Naive B cell (primary cell): ENCODE results near the gene ARF6. TPM values are rescaled to one million over a fixed set of nuclear protein-coding genes. Genes with fewer than 3 reads are reported as not detected.

Experiments used
- ATAC-seq, 2 donors: fragments of 150-1000 bp; cut with Tn5 transposase; 2 replicates each; pipeline ENCODE4 v1.10.0; 2021; ENCODE audit warnings: low read depth in 2 of 2, mild to moderate bottlenecking in 2 of 2, moderate library complexity in 2 of 2
- DNase-seq: peaks from one replicate; pipeline ENCODE4 v3.0.0; 2022
- H3K27ac Mint-ChIP-seq, 6 donors: one replicate each; pipeline ENCODE4 v1.8.0; 2020 to 2022; ENCODE audit warnings: mild to moderate bottlenecking in 6 of 6, mixed read lengths in 6 of 6, moderate library complexity in 5 of 6, inconsistent platforms in 2 of 6
- H3K27me3 Mint-ChIP-seq, 3 donors: one replicate each; pipeline ENCODE4 v1.8.0; 2021 to 2022; ENCODE audit warnings: mixed read lengths in 3 of 3, mild to moderate bottlenecking in 1 of 3
- H3K36me3 Mint-ChIP-seq, 2 donors: one replicate each; pipeline ENCODE4 v1.8.0; 2020 to 2022; ENCODE audit warnings: mixed read lengths in 2 of 2, inconsistent platforms in 1 of 2, mild to moderate bottlenecking in 1 of 2
- H3K4me1 Mint-ChIP-seq, 3 donors: one replicate each; pipeline ENCODE4 v1.8.0; 2020 to 2022; ENCODE audit warnings: mixed read lengths in 3 of 3, inconsistent platforms in 1 of 3, mild to moderate bottlenecking in 1 of 3, moderate library complexity in 1 of 3
- H3K4me3 Mint-ChIP-seq, 8 donors: one replicate each; pipeline ENCODE4 v1.8.0; 2020 to 2022; ENCODE audit warnings: mild to moderate bottlenecking in 8 of 8, mixed read lengths in 8 of 8, moderate library complexity in 8 of 8, inconsistent platforms in 2 of 8
- H3K9me3 Mint-ChIP-seq, 7 donors: one replicate each; pipeline ENCODE4 v1.8.0; 2020 to 2022; ENCODE audit warnings: mixed read lengths in 7 of 7, mild to moderate bottlenecking in 5 of 7, inconsistent platforms in 2 of 7, moderate library complexity in 1 of 7
- polyA plus RNA-seq, 6 donors: library from polyadenylated mRNA; unstranded; fragments of 300-500 nt; fragmentation: Illumina TruSeq; gene quantifications; one replicate each; pipeline ENCODE4 v1.2.3, GENCODE V29; 2021; ENCODE audit warnings: low read depth in 6 of 6

ARF6 gene
- polyA plus RNA-seq: 100 to 1,000 TPM; 161 to 190 (median 184) TPM

GRCh38 chr14:49892636-49893308, at the start of gene ARF6:
TSS of gene ARF6 (plus strand) at chr14:49893082. CDS start at chr14:49893737, 655 bp downstream.
- DNase-seq (peak; percentile 97), ATAC-seq (peak; percentile 81)
- Mint-ChIP-seq H3K27ac (peak within 1 kb of the TSS; percentile 97 to 100 (median 100)), H3K4me1 (peaks cover 33 to 44% (median 38%) of the 10 kb centered on the region in 3 donors), H3K27me3 (no peaks in the 10 kb centered on the region), H3K4me3 (peak within 1 kb of the TSS; percentile 87 to 100 (median 98)), H3K36me3 (peaks cover 20 to 29% of the 10 kb centered on the region in 2 donors), H3K9me3 (no peaks in the 10 kb centered on the region)

- no peak for DNase-seq
- Mint-ChIP-seq H3K27me3 (no peaks in the 10 kb centered on the region), H3K36me3 (peaks cover 6 to 15% of the 10 kb centered on the region in 2 donors), H3K4me3 (peak overlapping the region in 1 of 8 donors; percentile 77), H3K9me3 (no peaks in the 10 kb centered on the region), H3K4me1 (peaks cover 13 to 47% (median 23%) of the 10 kb centered on the region in 3 donors), H3K27ac (peak overlapping the region in 4 of 6 donors; percentile 34 to 85 (median 75))
- ATAC-seq: no peak
Observed at GRCh38 chr14:49849213-49849847, 43.6 kb upstream of the ARF6 start.

- no peak for ATAC-seq
- peaks cover 6 to 11% of the 10 kb centered on the region in 2 donors for H3K36me3 Mint-ChIP-seq
- no peaks in the 10 kb centered on the region for H3K27me3 Mint-ChIP-seq
- H3K4me3 Mint-ChIP-seq: peak overlapping the region; percentile 96 to 100 (median 98)
- no peaks in the 10 kb centered on the region for H3K9me3 Mint-ChIP-seq
- H3K4me1 Mint-ChIP-seq: peaks cover 17 to 51% (median 28%) of the 10 kb centered on the region in 3 donors
- peak overlapping the region; percentile 93 to 99 (median 97) for H3K27ac Mint-ChIP-seq
- no peak for DNase-seq
Observed at GRCh38 chr14:49851813-49852212, 41.1 kb upstream of the ARF6 start.

- DNase-seq (peak; percentile 85), ATAC-seq (peak; percentile 82 to 84)
- peak within 1 kb of the TSS; percentile 96 to 100 (median 98) for H3K4me3 Mint-ChIP-seq
- peak within 1 kb of the TSS; percentile 93 to 99 (median 97) for H3K27ac Mint-ChIP-seq
- H3K9me3 Mint-ChIP-seq: peaks cover 0 to 1% (median 0%) of the 10 kb centered on the region in 7 donors
- H3K36me3 Mint-ChIP-seq: peaks cover 6 to 11% of the 10 kb centered on the region in 2 donors
- peaks cover 23 to 57% (median 31%) of the 10 kb centered on the region in 3 donors for H3K4me1 Mint-ChIP-seq
- no peaks in the 10 kb centered on the region for H3K27me3 Mint-ChIP-seq
Observed at GRCh38 chr14:49852301-49853157, 40.4 kb upstream of the ARF6 start, which contains the start of gene NEMF. TSS of gene NEMF (minus strand) at chr14:49852788. CDS start at chr14:49852753, 35 bp downstream.

GRCh38 chr14:49853158-49853477, 39.8 kb upstream of the ARF6 start:
- Mint-ChIP-seq H3K36me3 (peaks cover 6 to 11% of the 10 kb centered on the region in 2 donors), H3K4me1 (peaks cover 28 to 60% (median 34%) of the 10 kb centered on the region in 3 donors), H3K27me3 (no peaks in the 10 kb centered on the region), H3K27ac (peak overlapping the region; percentile 93 to 99 (median 97)), H3K9me3 (peaks cover 0 to 4% (median 0%) of the 10 kb centered on the region in 7 donors), H3K4me3 (peak overlapping the region; percentile 96 to 100 (median 98))
- ATAC-seq: peak in 1 of 2 donors; percentile 14
- DNase-seq: no peak

- Mint-ChIP-seq H3K27me3 (no peaks in the 10 kb centered on the region), H3K36me3 (peaks cover 6 to 11% of the 10 kb centered on the region in 2 donors), H3K27ac (peak overlapping the region in 5 of 6 donors; percentile 24 to 96 (median 56)), H3K4me1 (peaks cover 28 to 59% (median 34%) of the 10 kb centered on the region in 3 donors), H3K9me3 (peaks cover 0 to 4% (median 1%) of the 10 kb centered on the region in 7 donors), H3K4me3 (peak overlapping the region; percentile 96 to 100 (median 98))
- ATAC-seq: peak; percentile 58 to 59
- DNase-seq: peak; percentile 61
Observed at GRCh38 chr14:49853572-49854375, 39.1 kb upstream of the ARF6 start.

- Mint-ChIP-seq H3K27me3 (no peaks in the 10 kb centered on the region), H3K4me1 (peaks cover 28 to 44% (median 34%) of the 10 kb centered on the region in 3 donors), H3K9me3 (peaks cover 0 to 13% (median 4%) of the 10 kb centered on the region in 7 donors), H3K27ac (peak overlapping the region in 3 of 6 donors; percentile 54 to 87 (median 82)), H3K36me3 (peaks cover 4 to 5% of the 10 kb centered on the region in 2 donors), H3K4me3 (peak overlapping the region in 4 of 8 donors; percentile 26 to 70 (median 36))
- DNase-seq (no peak), ATAC-seq (peak in 1 of 2 donors; percentile 4)
Observed at GRCh38 chr14:49857427-49858003, 35.4 kb upstream of the ARF6 start.

GRCh38 chr14:49858383-49858782, 34.5 kb upstream of the ARF6 start:
- Mint-ChIP-seq H3K36me3 (peaks cover 0 to 4% of the 10 kb centered on the region in 2 donors), H3K27ac (no peak overlapping the region), H3K4me3 (no peak overlapping the region), H3K4me1 (peaks cover 24 to 37% (median 32%) of the 10 kb centered on the region in 3 donors), H3K27me3 (no peaks in the 10 kb centered on the region), H3K9me3 (peaks cover 0 to 17% (median 4%) of the 10 kb centered on the region in 7 donors)
- ATAC-seq: no peak
- DNase-seq: no peak

GRCh38 chr14:49860988-49861698, 31.7 kb upstream of the ARF6 start:
- ATAC-seq (no peak), DNase-seq (no peak)
- peaks cover 0 to 17% (median 4%) of the 10 kb centered on the region in 7 donors for H3K9me3 Mint-ChIP-seq
- H3K27ac Mint-ChIP-seq: peak overlapping the region in 1 of 6 donors; percentile 62
- H3K27me3 Mint-ChIP-seq: no peaks in the 10 kb centered on the region
- H3K4me3 Mint-ChIP-seq: peak overlapping the region in 1 of 8 donors; percentile 77
- H3K4me1 Mint-ChIP-seq: peaks cover 11 to 29% (median 22%) of the 10 kb centered on the region in 3 donors
- peaks cover 0 to 4% of the 10 kb centered on the region in 2 donors for H3K36me3 Mint-ChIP-seq

GRCh38 chr14:49861699-49862088, 31.2 kb upstream of the ARF6 start:
- Mint-ChIP-seq H3K4me3 (no peak overlapping the region), H3K27me3 (no peaks in the 10 kb centered on the region), H3K4me1 (peaks cover 11 to 27% (median 22%) of the 10 kb centered on the region in 3 donors), H3K27ac (no peak overlapping the region), H3K9me3 (peaks cover 0 to 17% (median 4%) of the 10 kb centered on the region in 7 donors), H3K36me3 (peaks cover 0 to 4% of the 10 kb centered on the region in 2 donors)
- peak; percentile 7 to 11 for ATAC-seq
- peak; percentile 66 for DNase-seq

- peaks cover 0 to 17% (median 4%) of the 10 kb centered on the region in 7 donors for H3K9me3 Mint-ChIP-seq
- H3K4me3 Mint-ChIP-seq: no peak overlapping the region
- H3K36me3 Mint-ChIP-seq: peaks cover 0 to 4% of the 10 kb centered on the region in 2 donors
- H3K27ac Mint-ChIP-seq: no peak overlapping the region
- ATAC-seq (peak; percentile 11 to 22), DNase-seq (peak; percentile 85)
- H3K27me3 Mint-ChIP-seq: no peaks in the 10 kb centered on the region
- H3K4me1 Mint-ChIP-seq: peaks cover 8 to 23% (median 22%) of the 10 kb centered on the region in 3 donors
Observed at GRCh38 chr14:49862089-49862673, 30.7 kb upstream of the ARF6 start.
